Endothelial cell of umbilical vein (primary cell): ENCODE measurements around the gene PSPC1. TPM values are rescaled to one million over a fixed set of nuclear protein-coding genes. Genes with fewer than 3 reads are reported as not detected.
A peak's percentile ranks its signal among the peaks of the same experiment; 100 is the strongest.
"Not testable (repeated sequence)": the region's sequence is repeated elsewhere in the genome, so short reads cannot be mapped to it uniquely, and the experiment has no call there.

Source experiments
- BruUV-seq: library from RNA; stranded (reverse); fragments of 400-500 nt; replicated peaks from 2 replicates; lab custom pipeline; 2021; lab: Mats Ljungman, UMichigan
- CTCF ChIA-PET: fragments of 300-600, 350-600 bp; sonication (Branson Sonifier 250); formaldehyde crosslinking; loops from one replicate; lab custom pipeline; 2021; ENCODE audit warnings: antibody characterized with exemption, inconsistent platforms; lab: Charles Lee
- POLR2A ChIA-PET: fragments of 300-600, 350-600 bp; sonication (Branson Sonifier 250); formaldehyde crosslinking; loops from one replicate; lab custom pipeline; 2021; ENCODE audit warnings: antibody characterized with exemption, inconsistent platforms; lab: Charles Lee
- DNase-seq: peaks from one replicate; pipeline ENCODE4 v3.0.0-alpha.2; 2011; ENCODE audit warnings: low read depth, low spot score
- FAIRE-seq: peaks from 2 replicates; lab custom pipeline; 2011; peaks lifted over from hg19 to GRCh38; lab: Jason Lieb, UNC
- H2AFZ ChIP-seq: 2 replicates; pipeline ENCODE4 v1.6.0; 2012; ENCODE audit warnings: low read depth, low read length, control low read depth, inconsistent platforms
- H3K27ac ChIP-seq: 2 replicates; pipeline ENCODE4 v1.5.1; 2011; ENCODE audit warnings: low read depth, mild to moderate bottlenecking, control low read depth, low read length, moderate library complexity; ENCODE audit not compliant: insufficient read depth
- H3K27me3 ChIP-seq, 2 experiments: 2 replicates each; pipeline versions ENCODE4 v1.6.0 to v1.6.1; 2011; ENCODE audit warnings: low read length in 2 of 2, mixed read lengths in 1 of 2; ENCODE audit not compliant: control insufficient read depth in 2 of 2, insufficient read depth in 2 of 2
- H3K36me3 ChIP-seq, 2 experiments: 2 replicates in 1 of 2; 3 replicates in 1 of 2; pipeline ENCODE4 v1.5.1; 2011; ENCODE audit warnings: low read length in 2 of 2, mild to moderate bottlenecking in 1 of 2, moderate library complexity in 1 of 2; ENCODE audit not compliant: control insufficient read depth in 2 of 2, insufficient read depth in 2 of 2; ENCODE audit errors: extremely low read depth in 1 of 2
- H3K4me1 ChIP-seq: 3 replicates; pipeline ENCODE4 v1.5.1; 2011; ENCODE audit warnings: mild to moderate bottlenecking, low read length; ENCODE audit not compliant: control insufficient read depth, insufficient read depth; ENCODE audit errors: extremely low read depth
- H3K4me2 ChIP-seq: 2 replicates; pipeline ENCODE4 v1.6.1; 2011; ENCODE audit warnings: low read length, control low read depth, mixed read lengths; ENCODE audit not compliant: insufficient read depth
- H3K4me3 ChIP-seq, 3 experiments: fragments of 200-600 bp in 1 of 3; sonication (generic), shearing (Covaris generic) in 1 of 3; replicated peaks in 1 of 3; 2 replicates each; pipeline ENCODE4 v1.5.1; 2011 to 2016; ENCODE audit warnings: control low read depth in 3 of 3, low read length in 3 of 3, mild to moderate bottlenecking in 2 of 3, inconsistent platforms in 1 of 3, low read depth in 1 of 3, moderate library complexity in 1 of 3; ENCODE audit not compliant: insufficient read depth in 1 of 3
- H3K79me2 ChIP-seq: 2 replicates; pipeline ENCODE4 v1.6.0; 2012; ENCODE audit warnings: low read length, inconsistent platforms; ENCODE audit not compliant: control insufficient read depth, insufficient read depth
- H3K9ac ChIP-seq: replicated peaks from 2 replicates; pipeline ENCODE3; 2011; ENCODE audit warnings: low read length, control low read depth; ENCODE audit not compliant: insufficient read depth; ENCODE audit errors: extremely low read depth
- H3K9me1 ChIP-seq: replicated peaks from 3 replicates; pipeline ENCODE4 v1.6.0; 2011; ENCODE audit warnings: mild to moderate bottlenecking, low read length; ENCODE audit not compliant: control insufficient read depth, insufficient read depth; ENCODE audit errors: extremely low read depth
- H3K9me3 ChIP-seq: replicated peaks from 2 replicates; pipeline ENCODE4 v1.5.1; 2012; ENCODE audit warnings: low read length, inconsistent platforms; ENCODE audit not compliant: control insufficient read depth, insufficient read depth
- H4K20me1 ChIP-seq: replicated peaks from 2 replicates; pipeline ENCODE3; 2011; ENCODE audit warnings: mild to moderate bottlenecking, low read length; ENCODE audit not compliant: control insufficient read depth, insufficient read depth; ENCODE audit errors: extremely low read depth
- EZH2 ChIP-seq: IDR thresholded peaks from 2 replicates; pipeline ENCODE4 v1.6.1; 2012; ENCODE audit warnings: borderline replicate concordance, low read depth, mild to moderate bottlenecking, moderate library complexity, low read length, inconsistent platforms; ENCODE audit not compliant: severe bottlenecking
- FOS ChIP-seq: IDR thresholded peaks from 2 replicates; pipeline ENCODE4 v1.6.1; 2011; ENCODE audit warnings: mild to moderate bottlenecking, low read length, moderate library complexity, borderline replicate concordance; ENCODE audit not compliant: insufficient read depth
- GATA2 ChIP-seq: IDR thresholded peaks from 2 replicates; pipeline ENCODE4 v1.7.0; 2011; ENCODE audit warnings: low read depth, mild to moderate bottlenecking, moderate library complexity, mixed read lengths, low read length; ENCODE audit not compliant: insufficient read length, insufficient read depth
- JUN ChIP-seq: IDR thresholded peaks from 2 replicates; pipeline ENCODE4 v1.6.1; 2011; ENCODE audit warnings: borderline replicate concordance, low read depth; ENCODE audit not compliant: insufficient read length, insufficient read depth
- MYC ChIP-seq: IDR thresholded peaks from one replicate; pipeline ENCODE4 v1.6.1; 2011; ENCODE audit warnings: mild to moderate bottlenecking, low read depth, low read length
- POLR2A ChIP-seq: IDR thresholded peaks from 2 replicates; pipeline ENCODE4 v1.6.1; 2012; ENCODE audit warnings: low read depth, mild to moderate bottlenecking, control low read depth, low read length
- POLR2AphosphoS5 ChIP-seq: IDR thresholded peaks from 2 replicates; pipeline ENCODE4 v1.6.1; 2012; ENCODE audit warnings: low read depth, mild to moderate bottlenecking, control low read depth, low read length, moderate library complexity; ENCODE audit not compliant: insufficient read depth
- dilution Hi-C: fragments of 300-500 bp; cut with MboI; formaldehyde crosslinking; loops from one replicate; pipeline ENCODE4 v1.15.0; 2019; ENCODE audit warnings: low sequenced_read_pairs; ENCODE audit not compliant: extremely low pct_ligation_motif_present
- intact Hi-C: fragments of 100-400 bp; cut with micrococcal nuclease; formaldehyde crosslinking; loops from one replicate; pipeline ENCODE4 v1.10.0; 2022
- polyA plus RNA-seq, 4 experiments: library from polyadenylated mRNA; depleted of rRNA in 3 of 4; stranded (reverse) in 3 of 4; unstranded in 1 of 4; fragments of >200 nt; gene quantifications; 2 replicates each; pipeline versions ENCODE4 v1.2.1 to v1.2.3, GENCODE V29; 2011 to 2012; ENCODE audit warnings: missing spikeins in 1 of 4
- total RNA-seq: library from RNA; stranded (reverse); gene quantifications from 2 replicates; pipeline ENCODE4 v1.2.3, GENCODE V29; 2021
- TF ChIP-seq, protein P1 (sequence below): IDR thresholded peaks from 2 replicates; pipeline ENCODE4 v1.6.1; 2011; ENCODE audit not compliant: insufficient read depth, insufficient read length
- TF ChIP-seq, protein P2 (sequence below), 2 donors: IDR thresholded peaks; 1 replicate in 1 of 2; 2 replicates in 1 of 2; pipeline ENCODE4 v1.5.1; 2011; ENCODE audit warnings: low read length in 2 of 2, mild to moderate bottlenecking in 2 of 2, moderate library complexity in 2 of 2, control low read depth in 1 of 2, inconsistent platforms in 1 of 2, low read depth in 1 of 2; ENCODE audit not compliant: insufficient read depth in 1 of 2; ENCODE audit errors: extremely low read depth in 1 of 2

Gene PSPC1
- total and polyA plus RNA-seq, 2 donors (not counting 3 experiments of a cell fraction or from before 2014, with no cell fraction given) = 22.8 to 55.7 TPM

DNA sequence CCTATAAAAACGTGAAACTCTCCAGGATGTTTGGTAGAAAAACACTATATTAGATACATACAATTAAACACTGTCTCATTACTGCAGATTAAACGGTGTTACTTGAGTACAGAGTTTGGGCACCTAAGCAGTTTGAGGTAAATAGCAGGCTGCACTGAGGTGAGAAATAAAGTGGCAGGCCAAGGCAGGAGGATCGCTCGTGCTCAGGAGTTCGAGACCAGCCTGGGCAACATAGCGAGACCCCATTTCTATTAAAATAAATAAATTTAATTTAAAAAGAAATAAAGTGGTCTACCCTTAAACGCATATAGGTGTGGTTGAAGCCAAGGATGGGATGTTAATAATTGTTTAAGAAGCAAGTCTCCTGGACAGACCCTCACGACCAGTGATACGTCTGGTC lies 1.2 kb downstream of the PSPC1 start:
- BruUV-seq = no TSS peak
- Histone ChIP-seq H3K27me3 (no peaks in the 10 kb centered on the region), H4K20me1 (no peaks in the 10 kb centered on the region), H3K36me3 (no peaks in the 10 kb centered on the region), H3K4me2 (peak overlapping the region; percentile 93), H3K4me3 (peak overlapping the region; percentile 78 to 95 (median 93)), H3K9me3 (no peaks in the 10 kb centered on the region), H2AFZ (no peak overlapping the region), H3K27ac (peak overlapping the region; percentile 85), H3K79me2 (peaks cover 37% of the 10 kb centered on the region), H3K9ac (peak overlapping the region; percentile 97), H3K9me1 (no peaks in the 10 kb centered on the region), H3K4me1 (peaks cover 3% of the 10 kb centered on the region)
- DNase-seq (peak; percentile 7), FAIRE-seq (peak; percentile 38)
- intact Hi-C loops = loop anchor here (10.0 kb wide), 1 partner anchor 107 kb away; no protein-coding TSS in a partner anchor
- POLR2A ChIA-PET = interaction anchor here (0.6 to 0.7 kb wide), 2 partner anchors 79 to 272 kb away, joined by 6 read pairs; no protein-coding TSS in a partner anchor
- TF ChIP-seq POLR2A (no peak), POLR2AphosphoS5 (no peak), EZH2 (no peak), MYC (no peak), JUN (no peak), FOS (no peak), GATA2 (no peak)
- TF ChIP-seq, protein P1, sequence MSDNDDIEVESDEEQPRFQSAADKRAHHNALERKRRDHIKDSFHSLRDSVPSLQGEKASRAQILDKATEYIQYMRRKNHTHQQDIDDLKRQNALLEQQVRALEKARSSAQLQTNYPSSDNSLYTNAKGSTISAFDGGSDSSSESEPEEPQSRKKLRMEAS = no peak
- TF ChIP-seq, protein P2, sequence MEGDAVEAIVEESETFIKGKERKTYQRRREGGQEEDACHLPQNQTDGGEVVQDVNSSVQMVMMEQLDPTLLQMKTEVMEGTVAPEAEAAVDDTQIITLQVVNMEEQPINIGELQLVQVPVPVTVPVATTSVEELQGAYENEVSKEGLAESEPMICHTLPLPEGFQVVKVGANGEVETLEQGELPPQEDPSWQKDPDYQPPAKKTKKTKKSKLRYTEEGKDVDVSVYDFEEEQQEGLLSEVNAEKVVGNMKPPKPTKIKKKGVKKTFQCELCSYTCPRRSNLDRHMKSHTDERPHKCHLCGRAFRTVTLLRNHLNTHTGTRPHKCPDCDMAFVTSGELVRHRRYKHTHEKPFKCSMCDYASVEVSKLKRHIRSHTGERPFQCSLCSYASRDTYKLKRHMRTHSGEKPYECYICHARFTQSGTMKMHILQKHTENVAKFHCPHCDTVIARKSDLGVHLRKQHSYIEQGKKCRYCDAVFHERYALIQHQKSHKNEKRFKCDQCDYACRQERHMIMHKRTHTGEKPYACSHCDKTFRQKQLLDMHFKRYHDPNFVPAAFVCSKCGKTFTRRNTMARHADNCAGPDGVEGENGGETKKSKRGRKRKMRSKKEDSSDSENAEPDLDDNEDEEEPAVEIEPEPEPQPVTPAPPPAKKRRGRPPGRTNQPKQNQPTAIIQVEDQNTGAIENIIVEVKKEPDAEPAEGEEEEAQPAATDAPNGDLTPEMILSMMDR (IDR thresholded peaks at IDR 0.05; ENCODE audit: extremely low read depth in 1 of 2, insufficient read depth in 1 of 2, low read depth in 1 of 2, low read length in 2 of 2) = no peak
- CTCF ChIA-PET = interaction anchor here (1.6 kb wide), 1 partner anchor 36 kb away, joined by 5 read pairs; no protein-coding TSS in a partner anchor
- dilution Hi-C loops = no loop called here

DNA sequence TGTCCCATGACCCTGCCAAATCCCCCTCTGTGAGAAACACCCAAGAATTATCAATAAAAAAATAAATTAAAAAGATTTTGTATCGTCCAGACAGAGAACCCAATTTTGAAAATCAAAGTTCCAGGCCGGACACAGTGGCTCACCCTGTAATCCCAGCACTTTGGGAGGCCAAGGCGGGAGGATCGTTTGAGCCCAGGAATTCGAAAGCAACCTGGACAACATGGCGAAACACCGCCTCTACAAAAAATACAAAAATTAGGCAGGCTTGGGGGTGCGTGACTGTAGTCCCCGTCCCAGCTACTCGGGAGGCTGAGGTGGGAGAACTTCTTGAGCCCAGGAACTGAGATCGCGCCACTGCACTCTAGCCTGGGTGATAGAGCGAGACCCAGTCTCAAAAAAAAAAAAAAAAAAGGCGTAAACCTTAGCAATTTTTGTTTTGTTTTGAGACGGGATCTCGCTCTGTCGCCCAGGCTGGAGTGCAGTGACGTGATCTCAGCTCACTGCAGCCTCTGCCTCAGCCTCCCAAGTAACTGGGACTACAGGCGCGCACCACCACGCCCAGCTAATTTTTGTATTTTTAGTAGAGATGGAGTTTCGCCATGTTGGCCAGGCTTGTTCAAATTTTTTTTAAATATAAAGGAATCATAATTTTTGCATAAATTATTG lies 1.9 kb downstream of the PSPC1 start:
- BruUV-seq, H4K20me1 ChIP-seq, H3K9me3 ChIP-seq, H3K4me1 ChIP-seq, H3K27me3 ChIP-seq, H3K9me1 ChIP-seq, H3K36me3 ChIP-seq, H3K27ac ChIP-seq, DNase-seq, H3K9ac ChIP-seq, H2AFZ ChIP-seq, dilution Hi-C loops: not testable (repeated sequence)
- intact Hi-C loops = loop anchor here (10.0 kb wide), 1 partner anchor 106 kb away; no protein-coding TSS in a partner anchor
- peaks cover 43% of the 10 kb centered on the region for H3K79me2 ChIP-seq
- peak overlapping the region; percentile 93 for H3K4me2 ChIP-seq
- CTCF ChIA-PET = interaction anchor here (0.9 to 1.6 kb wide), 2 partner anchors 37 to 101 kb away, joined by 3 to 5 read pairs; no protein-coding TSS in a partner anchor
- peak; percentile 28 for FAIRE-seq
- POLR2A ChIA-PET = interaction anchor here (0.6 to 0.7 kb wide), 2 partner anchors 27 to 273 kb away, joined by 3 to 6 read pairs; no protein-coding TSS in a partner anchor
- peak overlapping the region; percentile 25 to 95 (median 78) for H3K4me3 ChIP-seq
